ENCODE data around the gene NRG2.

NRG2 gene

DNA sequence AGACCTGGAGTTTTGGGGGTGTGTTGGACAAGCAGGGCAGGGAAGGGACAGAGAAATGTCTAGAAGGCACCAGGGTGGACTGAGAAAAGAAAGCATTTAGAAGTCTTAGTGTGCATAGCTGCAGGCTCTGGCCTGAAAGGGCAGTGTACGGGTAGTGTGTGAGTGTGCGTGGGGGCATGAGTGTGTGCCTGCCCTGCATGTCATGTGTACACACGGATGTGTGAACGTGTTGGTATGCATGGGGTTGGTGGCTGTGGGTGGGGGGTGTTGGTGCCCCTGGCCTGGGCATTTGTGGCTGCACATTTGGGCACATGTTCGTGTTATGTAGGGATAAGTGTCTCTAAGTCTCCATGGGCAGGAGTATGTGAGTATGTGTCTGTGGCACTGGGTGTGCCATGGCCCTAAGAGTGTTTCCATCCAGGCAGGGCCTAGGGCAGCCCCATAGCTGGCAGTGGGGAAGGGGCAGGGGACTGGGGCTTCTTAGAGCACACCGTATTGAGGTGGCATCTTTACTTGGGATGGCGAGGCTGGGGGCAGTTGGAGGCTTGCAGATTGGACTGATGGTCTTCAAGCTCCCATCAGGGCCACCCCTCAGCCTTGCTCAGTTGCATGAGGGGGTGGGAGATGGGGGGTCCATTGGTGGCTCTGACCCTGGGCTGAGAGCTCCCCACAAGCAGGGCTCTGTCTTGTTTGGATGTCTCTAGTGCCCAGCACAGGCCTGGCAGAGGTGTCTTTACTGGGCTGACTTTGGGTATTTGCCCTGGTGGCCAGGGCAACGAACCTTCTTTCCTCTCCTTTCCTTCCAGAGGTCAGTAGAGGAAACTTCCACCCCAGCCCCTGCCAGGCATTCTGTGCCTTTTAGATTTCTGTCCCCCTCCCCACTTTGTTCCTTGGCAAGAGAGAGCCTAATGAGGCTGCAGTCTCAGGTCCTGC is 232.5 kb downstream of the NRG2 start:
- no peak for DNase-seq (ENCODE audit: low read depth)

DNA sequence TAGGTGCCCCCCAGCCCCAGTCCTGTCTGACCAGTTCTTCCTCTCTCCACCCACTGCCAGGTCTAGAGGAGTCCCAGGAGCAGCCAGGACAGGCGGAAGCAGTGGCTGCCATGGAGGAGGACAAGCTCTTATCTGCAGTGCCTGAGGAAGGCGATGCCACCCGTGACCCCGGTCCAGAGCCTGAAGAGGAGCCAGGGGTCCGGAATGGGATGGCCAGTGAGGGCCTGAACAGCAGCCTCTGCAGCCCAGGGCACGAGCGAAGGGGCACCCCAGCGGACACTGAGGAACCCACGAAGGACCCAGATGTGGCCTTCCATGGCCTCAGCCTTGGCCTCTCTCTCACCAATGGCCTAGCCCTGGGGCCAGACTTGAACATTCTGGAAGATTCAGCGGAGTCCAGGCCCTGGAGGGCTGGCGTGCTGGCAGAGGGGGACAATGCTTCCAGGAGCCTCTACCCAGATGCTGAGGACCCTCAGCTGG is 233.7 kb downstream of the NRG2 start:
- no peak for DNase-seq (ENCODE audit: low read depth)

GRCh38 chr5:139808481-139809330 is 234.4 kb downstream of the NRG2 start:
- DNase-seq (ENCODE audit: low read depth): no peak

- DNase-seq (ENCODE audit: low read depth): no peak
These were observed 235.5 kb downstream of the NRG2 start for GRCh38 chr5:139807647-139808030.

DNA sequence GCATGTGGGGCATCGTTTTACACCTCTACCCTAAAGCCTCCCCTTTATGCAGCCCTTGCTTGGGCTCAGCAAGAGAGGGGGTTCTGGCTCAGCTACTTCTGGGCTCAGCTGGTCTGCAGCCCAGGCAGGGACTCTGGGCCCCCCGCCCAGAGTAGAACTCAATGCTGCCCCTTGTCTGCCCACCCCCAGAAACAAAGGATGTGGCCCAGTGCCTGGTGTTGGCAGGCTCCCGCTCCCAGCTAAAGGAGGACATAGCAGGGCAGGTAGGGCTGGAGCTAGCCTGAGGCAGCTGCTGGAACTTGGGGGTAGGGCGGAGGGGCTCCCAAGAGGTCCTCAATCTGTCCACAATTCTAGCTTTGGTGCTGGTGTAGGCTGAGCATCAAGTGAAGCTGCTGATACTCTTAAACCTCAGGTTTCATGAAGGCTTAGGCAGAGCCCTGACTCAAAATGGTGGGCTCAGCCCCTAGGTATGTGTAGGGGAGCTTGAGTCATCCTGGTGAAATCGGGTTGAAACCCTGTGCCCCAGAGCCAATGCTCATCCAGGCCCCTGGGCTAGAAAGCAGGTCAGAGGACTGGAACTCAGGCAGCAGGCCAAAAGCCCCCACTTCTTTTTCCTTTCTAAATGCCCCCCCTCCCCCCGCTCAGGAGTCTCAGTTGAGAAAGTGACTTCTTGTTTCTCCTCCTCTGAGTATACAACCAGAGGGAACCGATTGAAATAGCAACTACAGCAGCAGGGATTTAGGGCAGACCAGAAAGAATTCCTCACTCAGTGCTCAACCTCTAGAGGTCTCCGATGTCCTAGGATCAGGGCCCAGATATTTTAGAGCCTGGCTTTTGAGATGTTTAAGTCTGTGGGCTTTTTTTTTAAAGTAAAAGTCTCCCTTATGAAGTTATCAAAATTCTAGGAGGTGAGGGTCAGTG is 236.1 kb downstream of the NRG2 start:
- no peak for DNase-seq (ENCODE audit: low read depth)

GRCh38 chr5:139806111-139806510 is 237.0 kb downstream of the NRG2 start:
- DNase-seq (ENCODE audit: low read depth): no peak

GRCh38 chr5:139805545-139805944 is 237.6 kb downstream of the NRG2 start:
- no peak for DNase-seq (ENCODE audit: low read depth)

DNA sequence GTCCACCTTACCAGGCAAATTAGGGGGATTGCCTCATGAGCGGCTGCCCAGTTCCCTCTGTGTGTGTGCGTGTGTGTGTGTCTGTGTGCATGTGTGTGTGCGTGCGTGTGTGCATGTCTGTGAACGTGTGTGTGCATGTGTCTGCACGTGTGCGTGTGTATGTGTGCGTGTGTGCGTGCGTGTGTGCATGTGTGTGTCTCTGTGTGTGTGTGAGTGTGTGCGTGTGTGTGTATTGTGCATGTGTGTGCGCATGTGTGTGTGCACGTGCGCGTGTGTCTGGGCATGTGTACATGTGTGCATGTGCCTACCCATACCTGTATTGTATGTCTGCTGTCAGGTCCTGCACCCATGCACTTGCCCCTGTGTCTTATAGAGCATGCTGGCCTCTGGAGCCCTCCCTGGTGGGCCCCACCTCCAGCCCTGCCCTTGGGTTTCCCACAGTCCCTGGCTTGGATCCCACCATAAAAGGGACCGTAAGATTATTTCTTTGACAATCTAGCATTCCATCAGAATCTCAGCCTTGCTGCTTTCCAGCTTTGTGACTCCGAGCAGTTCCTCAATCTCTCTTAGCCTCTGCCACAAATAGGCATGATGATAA is 238.2 kb downstream of the NRG2 start:
- DNase-seq (ENCODE audit: low read depth): no peak

GRCh38 chr5:139803978-139804377 is 239.1 kb downstream of the NRG2 start:
- DNase-seq (ENCODE audit: low read depth): no peak

DNA sequence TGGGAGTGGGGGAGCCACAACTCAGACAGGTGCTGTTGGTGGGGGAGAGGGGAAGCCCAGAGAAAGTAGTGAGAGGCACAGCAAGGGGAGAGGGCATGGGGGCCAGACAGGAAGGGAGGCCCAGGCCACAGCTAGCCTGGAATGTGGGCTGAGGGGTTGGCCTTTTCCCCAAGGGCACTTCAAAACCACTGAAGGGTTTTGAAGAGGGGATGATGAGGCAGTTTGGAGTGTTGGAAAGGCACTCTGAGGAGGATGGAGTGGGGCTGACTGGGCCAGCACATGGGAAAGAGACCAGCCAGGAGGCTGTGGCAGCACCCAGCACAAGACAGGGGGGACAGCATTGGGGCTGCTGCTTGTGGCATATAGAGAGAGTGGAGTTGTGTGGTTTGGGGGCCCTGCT is 243.7 kb downstream of the NRG2 start:
- no peak for DNase-seq (ENCODE audit: low read depth)

DNA sequence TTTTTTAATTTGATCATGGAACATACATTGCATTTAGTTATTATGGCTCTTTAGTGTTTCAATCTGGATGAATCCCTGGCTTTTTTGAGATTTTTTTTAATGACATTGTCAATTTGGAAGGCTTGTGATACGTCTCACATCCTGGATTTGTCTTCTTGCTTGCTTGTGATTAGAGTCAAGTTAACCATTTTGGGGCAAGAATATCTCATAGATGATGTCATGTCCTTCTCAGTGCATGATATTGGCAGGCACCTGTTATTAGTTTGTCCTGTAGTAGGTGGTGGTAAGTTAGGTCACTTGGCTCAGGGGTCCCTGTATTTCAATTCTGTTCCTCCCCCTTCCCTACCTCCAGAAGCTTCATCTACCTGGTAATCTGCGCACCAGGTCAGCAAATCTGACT is 244.2 kb downstream of the NRG2 start:
- DNase-seq (ENCODE audit: low read depth): no peak

GRCh38 chr5:139797856-139798510 is 245.1 kb downstream of the NRG2 start:
- DNase-seq (ENCODE audit: low read depth): no peak

GRCh38 chr5:139797335-139797734 is 245.8 kb downstream of the NRG2 start:
- no peak for DNase-seq (ENCODE audit: low read depth)

Data from stimulated activated CD8-positive, alpha-beta memory T cell treated with anti-CD3 and anti-CD28 coated beads, Interleukin-7, amount 100 ng/mL, for 24 hours (primary cell).